ENCODE data around the gene SEPTIN3.

Gene SEPTIN3

DNA sequence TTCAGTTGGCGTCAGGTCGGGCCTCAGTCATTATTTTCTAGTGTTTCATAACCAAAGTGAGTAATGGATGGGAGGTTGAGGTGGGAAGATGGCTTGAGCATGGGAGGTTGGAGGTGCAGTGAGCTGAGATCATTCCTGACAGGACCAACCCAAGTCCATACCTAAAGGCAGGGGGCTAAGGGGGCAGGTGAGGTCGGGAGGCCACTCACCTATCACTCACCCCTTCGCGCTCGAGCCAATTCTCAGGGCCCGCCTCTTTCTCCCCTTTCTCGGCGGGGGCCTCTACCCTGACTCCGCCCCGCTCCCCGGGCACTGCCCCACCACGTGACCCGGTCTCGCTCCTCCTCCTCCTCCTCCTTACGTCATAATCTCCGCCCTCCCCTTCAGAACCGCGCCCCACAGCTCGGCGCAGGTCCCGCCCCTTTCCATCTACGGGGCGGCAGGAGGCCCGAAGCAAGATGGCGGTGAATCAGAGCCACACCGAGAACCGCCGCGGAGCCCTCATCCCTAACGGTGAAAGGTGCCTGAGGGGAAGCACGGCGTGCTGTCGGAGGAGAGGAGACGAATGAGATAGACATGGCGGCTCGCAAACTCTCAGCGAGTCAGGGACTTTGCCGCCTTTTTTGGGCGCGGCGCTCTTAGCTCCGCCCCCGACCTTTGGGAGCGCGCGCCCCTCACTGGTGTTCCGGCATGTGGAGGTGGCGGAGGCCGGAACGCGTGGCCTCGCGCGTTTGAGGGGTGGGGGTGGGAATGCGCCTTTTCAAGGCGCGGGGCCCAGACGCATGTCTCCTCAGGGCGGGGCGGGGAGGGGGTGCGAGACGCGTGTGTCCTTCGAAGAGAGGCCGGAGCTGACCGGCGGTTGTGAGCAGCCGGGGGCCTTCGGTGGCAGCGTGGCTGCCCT, 29.4 kb downstream of the SEPTIN3 start, which contains the start of gene WBP2NL:
TSS of gene WBP2NL (plus strand) at position 428 of the 901 bp plus-strand sequence. CDS start at position 459, 31 bp downstream.
- TF ChIP-seq TAF1 (IDR thresholded peaks at IDR 0.05; ENCODE audit: borderline replicate concordance, insufficient read depth, low read length): no peak
- no peak for TF ChIP-seq POLR2AphosphoS5 (IDR thresholded peaks at IDR 0.05; ENCODE audit: low read depth, low read length)
- no peak for TF ChIP-seq FOXP2 (optimal IDR thresholded peaks at IDR 0.05; ENCODE audit: borderline replicate concordance, extremely low read depth, extremely low read length, insufficient read depth)
- TF ChIP-seq REST (IDR thresholded peaks at IDR 0.05; ENCODE audit: insufficient read depth in 1 of 2, low read depth in 2 of 2, low read length in 2 of 2): no peak
- TF ChIP-seq SIN3A (IDR thresholded peaks at IDR 0.05; ENCODE audit: borderline replicate concordance, insufficient read depth, low read length): no peak

DNA sequence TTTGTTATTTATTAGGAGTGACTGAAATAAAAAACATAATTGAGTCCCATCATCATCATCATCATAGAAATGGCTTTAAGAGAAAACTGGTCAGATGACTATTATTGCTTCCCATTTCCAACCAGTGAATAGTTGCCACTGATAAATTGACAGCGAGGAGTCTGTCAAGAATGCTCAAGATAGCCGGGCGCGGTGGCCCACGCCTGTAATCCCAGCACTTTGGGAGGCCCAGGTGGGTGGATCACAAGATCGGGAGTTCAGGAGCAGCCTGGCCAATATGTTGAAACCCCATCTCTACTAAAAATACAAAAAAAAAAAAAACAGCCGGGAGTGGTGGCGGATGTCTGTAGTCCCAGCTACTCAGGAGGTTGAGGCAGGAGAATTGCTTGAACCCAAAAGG, 31.2 kb downstream of the SEPTIN3 start:
- no peak for TF ChIP-seq FOXP2 (optimal IDR thresholded peaks at IDR 0.05; ENCODE audit: borderline replicate concordance, extremely low read depth, extremely low read length, insufficient read depth)
- no peak for TF ChIP-seq POLR2AphosphoS5 (IDR thresholded peaks at IDR 0.05; ENCODE audit: low read depth, low read length)
- TF ChIP-seq REST (IDR thresholded peaks at IDR 0.05; ENCODE audit: insufficient read depth in 1 of 2, low read depth in 2 of 2, low read length in 2 of 2): no peak
- no peak for TF ChIP-seq TAF1 (IDR thresholded peaks at IDR 0.05; ENCODE audit: borderline replicate concordance, insufficient read depth, low read length)
- TF ChIP-seq SIN3A (IDR thresholded peaks at IDR 0.05; ENCODE audit: borderline replicate concordance, insufficient read depth, low read length): no peak

GRCh38 chr22:42001121-42001520, 31.9 kb downstream of the SEPTIN3 start:
- no peak for TF ChIP-seq TAF1 (IDR thresholded peaks at IDR 0.05; ENCODE audit: borderline replicate concordance, insufficient read depth, low read length)
- no peak for TF ChIP-seq POLR2AphosphoS5 (IDR thresholded peaks at IDR 0.05; ENCODE audit: low read depth, low read length)
- TF ChIP-seq FOXP2 (optimal IDR thresholded peaks at IDR 0.05; ENCODE audit: borderline replicate concordance, extremely low read depth, extremely low read length, insufficient read depth): no peak
- TF ChIP-seq SIN3A (IDR thresholded peaks at IDR 0.05; ENCODE audit: borderline replicate concordance, insufficient read depth, low read length): no peak
- no peak for TF ChIP-seq REST (IDR thresholded peaks at IDR 0.05; ENCODE audit: insufficient read depth in 1 of 2, low read depth in 2 of 2, low read length in 2 of 2)

GRCh38 chr22:42001706-42002105, 32.5 kb downstream of the SEPTIN3 start:
- TF ChIP-seq SIN3A (IDR thresholded peaks at IDR 0.05; ENCODE audit: borderline replicate concordance, insufficient read depth, low read length) (no peak), REST (IDR thresholded peaks at IDR 0.05; ENCODE audit: insufficient read depth in 1 of 2, low read depth in 2 of 2, low read length in 2 of 2) (no peak), POLR2AphosphoS5 (IDR thresholded peaks at IDR 0.05; ENCODE audit: low read depth, low read length) (no peak), TAF1 (IDR thresholded peaks at IDR 0.05; ENCODE audit: borderline replicate concordance, insufficient read depth, low read length) (no peak), FOXP2 (optimal IDR thresholded peaks at IDR 0.05; ENCODE audit: borderline replicate concordance, extremely low read depth, extremely low read length, insufficient read depth) (no peak)
